ENCODE data around the gene FKRP. TPM values are rescaled to one million over a fixed set of nuclear protein-coding genes. Genes with fewer than 3 reads are reported as not detected.
"Not testable (repeated sequence)": the region's sequence is repeated elsewhere in the genome, so short reads cannot be mapped to it uniquely, and the experiment has no call there.

The FKRP gene
- total RNA-seq, 2 experiments from 2014 or later: 15.5 to 18.9 TPM

- Histone ChIP-seq H3K9me3 (ENCODE audit: low read length) (no peaks in the 10 kb centered on the region), H3K79me2 (ENCODE audit: insufficient read depth, low read depth, low read length) (no peaks in the 10 kb centered on the region), H4K20me1 (ENCODE audit: insufficient read depth, low read length) (no peaks in the 10 kb centered on the region), H3K9me2 (ENCODE audit: insufficient read depth, low read length) (no peaks in the 10 kb centered on the region), H3K27ac (ENCODE audit: low read depth, low read length, poor library complexity, severe bottlenecking) (no peak overlapping the region), H3K4me3 (ENCODE audit: low read depth, low read length, poor library complexity, severe bottlenecking) (no peak overlapping the region), H3K36me3 (ENCODE audit: insufficient read depth, low read length) (peaks cover 95% of the 10 kb centered on the region), H3K4me2 (ENCODE audit: low read length) (no peak overlapping the region), H2AFZ (ENCODE audit: low read length) (no peak overlapping the region), H3K4me1 (ENCODE audit: insufficient read depth, low read length, poor library complexity, severe bottlenecking) (no peaks in the 10 kb centered on the region)
- TF ChIP-seq CTCF (conservative IDR thresholded peaks at IDR 0.05; ENCODE audit: low read length) (peak; percentile 93), EZH2phosphoT487 (IDR thresholded peaks at IDR 0.05; ENCODE audit: borderline replicate concordance, low read depth, low read length) (no peak)
- intact Hi-C loops (cut with micrococcal nuclease; ENCODE audit: unreplicated experiment): loop anchor here (1.0 kb wide), 1 partner anchor 24 kb away; no protein-coding TSS in a partner anchor
- ChIA-PET CTCF (ENCODE audit: unreplicated experiment) (interaction anchor here (0.9 to 1.5 kb wide), 2 partner anchors 11 to 24 kb away, joined by 3 to 8 read pairs; no protein-coding TSS in a partner anchor), POLR2A (no interaction called here)
- no TSS peak for BruUV-seq (replicated peaks)
- peak; percentile 73 for DNase-seq (ENCODE audit: low spot score)
These were observed 41.3 kb upstream of the FKRP start for GRCh38 chr19:46704379-46705076.

GRCh38 chr19:46710687-46711086 is 35.2 kb upstream of the FKRP start:
- no peak overlapping the region for H3K4me3 ChIP-seq (ENCODE audit: low read depth, low read length, poor library complexity, severe bottlenecking)
- no peak overlapping the region for H3K4me2 ChIP-seq (ENCODE audit: low read length)
- H3K9me2 ChIP-seq (ENCODE audit: insufficient read depth, low read length): no peaks in the 10 kb centered on the region
- DNase-seq (ENCODE audit: low spot score): no peak
- H3K27ac ChIP-seq (ENCODE audit: low read depth, low read length, poor library complexity, severe bottlenecking): no peak overlapping the region
- CTCF ChIA-PET (ENCODE audit: unreplicated experiment): no interaction called here
- H2AFZ ChIP-seq (ENCODE audit: low read length): no peak overlapping the region
- peaks cover 8% of the 10 kb centered on the region; the same call in 1 of the 2 replicates for H4K20me1 ChIP-seq (ENCODE audit: insufficient read depth, low read length)
- H3K79me2 ChIP-seq (ENCODE audit: insufficient read depth, low read depth, low read length): peaks cover 32% of the 10 kb centered on the region
- intact Hi-C loops (cut with micrococcal nuclease; ENCODE audit: unreplicated experiment): no loop called here
- peaks cover 18% of the 10 kb centered on the region for H3K4me1 ChIP-seq (ENCODE audit: insufficient read depth, low read length, poor library complexity, severe bottlenecking)
- no TSS peak for BruUV-seq (replicated peaks)
- no peaks in the 10 kb centered on the region for H3K9me3 ChIP-seq (ENCODE audit: low read length)
- H3K36me3 ChIP-seq (ENCODE audit: insufficient read depth, low read length): peaks cover 76% of the 10 kb centered on the region
- TF ChIP-seq EZH2phosphoT487 (IDR thresholded peaks at IDR 0.05; ENCODE audit: borderline replicate concordance, low read depth, low read length) (no peak), CTCF (conservative IDR thresholded peaks at IDR 0.05; ENCODE audit: low read length) (no peak)
- POLR2A ChIA-PET: no interaction called here

GRCh38 chr19:46712768-46713338 is 33.0 kb upstream of the FKRP start:
- intact Hi-C loops (cut with micrococcal nuclease; ENCODE audit: unreplicated experiment): not testable (repeated sequence)
- Histone ChIP-seq H3K4me2 (ENCODE audit: low read length) (peak overlapping the region; percentile 99), H3K27ac (ENCODE audit: low read depth, low read length, poor library complexity, severe bottlenecking) (peak overlapping the region; percentile 95)

More at GRCh38 chr19:46712768-46713338, 33.0 kb upstream of the FKRP start:
- H2AFZ ChIP-seq (ENCODE audit: low read length); H3K9me2 ChIP-seq (ENCODE audit: insufficient read depth, low read length); H4K20me1 ChIP-seq (ENCODE audit: insufficient read depth, low read length); H3K9me3 ChIP-seq (ENCODE audit: low read length); BruUV-seq (replicated peaks); CTCF ChIA-PET (ENCODE audit: unreplicated experiment); DNase-seq (ENCODE audit: low spot score): not testable (repeated sequence)
- POLR2A ChIA-PET: interaction anchor here (0.6 to 0.7 kb wide), 3 partner anchors 40 to 242 kb away, joined by 3 to 8 read pairs (median 4); no protein-coding TSS in a partner anchor
- Histone ChIP-seq H3K4me3 (ENCODE audit: low read depth, low read length, poor library complexity, severe bottlenecking) (peak overlapping the region; percentile 92), H3K79me2 (ENCODE audit: insufficient read depth, low read depth, low read length) (peaks cover 43% of the 10 kb centered on the region), H3K4me1 (ENCODE audit: insufficient read depth, low read length, poor library complexity, severe bottlenecking) (peaks cover 23% of the 10 kb centered on the region), H3K36me3 (ENCODE audit: insufficient read depth, low read length) (peaks cover 69% of the 10 kb centered on the region)
